HCT116 (cell line): ENCODE measurements around the gene GNG10. TPM values are rescaled to one million over a fixed set of nuclear protein-coding genes. Genes with fewer than 3 reads are reported as not detected.

Source experiments
- ATAC-seq: fragments of 200-7000 bp; cut with Tn5 transposase; 2 replicates; pipeline ENCODE4 v1.9.1; 2020; ENCODE audit warnings: mild to moderate bottlenecking, moderate library complexity
- BruUV-seq: library from RNA; stranded (reverse); fragments of 400-500 nt; replicated peaks from 2 replicates; lab custom pipeline; 2021; lab: Mats Ljungman, UMichigan
- CTCF ChIA-PET: fragments of 300-600 bp; sonication (Branson Sonifier 250); formaldehyde crosslinking; loops from one replicate; lab custom pipeline; 2021; ENCODE audit warnings: antibody characterized with exemption; lab: Charles Lee
- POLR2A ChIA-PET: fragments of 300-600, 350-600 bp; sonication (Branson Sonifier 250); formaldehyde crosslinking; loops from one replicate; lab custom pipeline; 2021; ENCODE audit warnings: antibody characterized with exemption; lab: Charles Lee
- RAD21 ChIA-PET, 2 experiments: fragments of 300-600 bp; sonication (Branson Sonifier 250); formaldehyde crosslinking; loops; one replicate each; lab custom pipeline; 2023; ENCODE audit warnings: low total read pairs in 2 of 2; ENCODE audit not compliant: uncharacterized antibody in 2 of 2, unreplicated experiment in 2 of 2, low non-redundant PET in 1 of 2; lab: Charles Lee
- DNase-seq: peaks from one replicate; pipeline ENCODE4 v3.0.0-alpha.2; 2010; ENCODE audit warnings: low read depth, low spot score
- H2AFZ ChIP-seq: fragments of 200-600 bp; shearing (Covaris generic), sonication (generic); 2 replicates; pipeline ENCODE4 v1.6.1; 2017; ENCODE audit warnings: low read depth, mixed run types, mixed read lengths, antibody characterized with exemption, low read length; ENCODE audit not compliant: poor library complexity, severe bottlenecking
- H3K27ac ChIP-seq: 2 replicates; pipeline ENCODE4 v1.5.1; 2012; ENCODE audit warnings: low read depth, low read length
- H3K27me3 ChIP-seq: fragments of 200-600 bp; sonication (generic); 2 replicates; pipeline ENCODE4 v1.6.1; 2016; ENCODE audit warnings: mixed run types, low read length, mixed read lengths; ENCODE audit not compliant: insufficient read depth
- H3K36me3 ChIP-seq, 2 experiments: fragments of 200-500 bp in 1 of 2; fragments of 200-600 bp in 1 of 2; sonication (Bioruptor generic) in 1 of 2; sonication (generic) in 1 of 2; 2 replicates each; pipeline versions ENCODE4 v1.5.1 to v1.6.1; 2014 to 2016; ENCODE audit warnings: low read length in 2 of 2, inconsistent platforms in 1 of 2, mixed read lengths in 1 of 2, mixed run types in 1 of 2; ENCODE audit not compliant: insufficient read depth in 2 of 2, control insufficient read depth in 1 of 2
- H3K4me1 ChIP-seq, 2 experiments: fragments of 200-600 bp in 1 of 2; sonication (generic) in 1 of 2; 2 replicates each; pipeline versions ENCODE4 v1.5.1 to v1.6.1; 2012 to 2017; ENCODE audit warnings: low read length in 2 of 2, inconsistent platforms in 1 of 2, mild to moderate bottlenecking in 1 of 2, mixed read lengths in 1 of 2, mixed run types in 1 of 2, moderate library complexity in 1 of 2; ENCODE audit not compliant: insufficient read depth in 2 of 2, control insufficient read depth in 1 of 2
- H3K4me2 ChIP-seq: fragments of 200-600 bp; sonication (generic); 2 replicates; pipeline ENCODE4 v1.6.1; 2017; ENCODE audit warnings: mixed run types, low read length, mixed read lengths
- H3K4me3 ChIP-seq, 2 experiments: fragments of 200-600 bp in 1 of 2; sonication (generic) in 1 of 2; replicated peaks in 1 of 2; 2 replicates each; pipeline ENCODE4 v1.5.1; 2011 to 2016; ENCODE audit warnings: low read length in 2 of 2, control low read depth in 1 of 2, low read depth in 1 of 2, mild to moderate bottlenecking in 1 of 2, mixed read lengths in 1 of 2, mixed run types in 1 of 2
- H3K79me2 ChIP-seq: fragments of 200-600 bp; sonication (generic); 2 replicates; pipeline ENCODE4 v1.6.1; 2017; ENCODE audit warnings: mild to moderate bottlenecking, mixed run types, low read length, moderate library complexity, mixed read lengths; ENCODE audit not compliant: insufficient read depth
- H3K9ac ChIP-seq: fragments of 200-600 bp; sonication (generic); 2 replicates; pipeline ENCODE4 v1.6.1; 2016; ENCODE audit warnings: low read length, mixed read lengths
- H3K9me2 ChIP-seq: fragments of 200-600 bp; sonication (generic), shearing (Covaris generic); 2 replicates; pipeline ENCODE4 v1.6.1; 2017; ENCODE audit warnings: mixed run types, mild to moderate bottlenecking, moderate library complexity; ENCODE audit not compliant: insufficient read depth
- H3K9me3 ChIP-seq, 2 experiments: fragments of 200-500 bp in 1 of 2; fragments of 200-600 bp in 1 of 2; sonication (Bioruptor generic) in 1 of 2; sonication (generic) in 1 of 2; 2 replicates each; pipeline ENCODE4 v1.6.1; 2014 to 2017; ENCODE audit warnings: low read length in 2 of 2, mixed read lengths in 2 of 2, inconsistent platforms in 1 of 2, low read depth in 1 of 2, mild to moderate bottlenecking in 1 of 2, mixed run types in 1 of 2, moderate library complexity in 1 of 2; ENCODE audit not compliant: control insufficient read depth in 1 of 2, insufficient read depth in 1 of 2
- H4K20me1 ChIP-seq: fragments of 200-600 bp; sonication (generic), shearing (Covaris generic); 2 replicates; pipeline ENCODE4 v1.6.1; 2017; ENCODE audit warnings: mixed run types, mild to moderate bottlenecking, moderate library complexity; ENCODE audit not compliant: insufficient read depth
- CBX3 ChIP-seq: IDR thresholded peaks from 2 replicates; pipeline ENCODE4 v1.6.1; 2012; ENCODE audit warnings: low read depth
- POLR2AphosphoS5 ChIP-seq: IDR thresholded peaks from 2 replicates; pipeline ENCODE4 v1.6.1; 2011; ENCODE audit warnings: mild to moderate bottlenecking, low read depth, low read length, moderate library complexity
- SIN3A ChIP-seq: IDR thresholded peaks from 2 replicates; pipeline ENCODE4 v1.6.1; 2012; ENCODE audit warnings: low read depth
- SP1 ChIP-seq: IDR thresholded peaks from 2 replicates; pipeline ENCODE4 v1.6.1; 2012; ENCODE audit warnings: low read depth
- SRF ChIP-seq: IDR thresholded peaks from 2 replicates; pipeline ENCODE4 v1.6.1; 2012; ENCODE audit warnings: low read depth
- TCF7L2 ChIP-seq: IDR thresholded peaks from 2 replicates; pipeline ENCODE4 v1.7.0; 2011; ENCODE audit warnings: borderline replicate concordance, inconsistent platforms; ENCODE audit not compliant: insufficient read depth, insufficient read length; ENCODE audit errors: extremely low read depth
- YY1 ChIP-seq: IDR thresholded peaks from 2 replicates; pipeline ENCODE4 v1.6.1; 2011; ENCODE audit warnings: low read length, low read depth, moderate library complexity, mild to moderate bottlenecking; ENCODE audit not compliant: insufficient replicate concordance; ENCODE audit errors: extremely low read depth
- ZNF274 ChIP-seq: fragments of 200-500 bp; sonication (Bioruptor generic); IDR thresholded peaks from 2 replicates; pipeline ENCODE4 v1.6.1; 2014; ENCODE audit warnings: mild to moderate bottlenecking, low read depth, low read length, inconsistent platforms
- intact Hi-C: fragments of 100-400 bp; cut with micrococcal nuclease; formaldehyde crosslinking; loops from 2 replicates; pipeline ENCODE4 v1.10.0; 2022
- total RNA-seq: library from RNA; stranded (reverse); gene quantifications from one replicate; pipeline ENCODE4 v1.2.1, GENCODE V29; 2021; ENCODE audit not compliant: unreplicated experiment
- TF ChIP-seq, protein P1 (sequence below): IDR thresholded peaks from 2 replicates; pipeline ENCODE4 v1.6.1; 2012

Gene GNG10
- total RNA-seq, 1 experiment from 2014 or later, result 46.8 TPM

- H3K4me2 ChIP-seq, result peak overlapping the region; percentile 75
- H3K27ac ChIP-seq, result peak overlapping the region; percentile 63
- ChIA-PET POLR2A (interaction anchor here (0.7 to 1.7 kb wide), 8 partner anchors 10 to 114 kb away, joined by 3 to 13 read pairs (median 3); partner anchors contain the start of gene GNG10), CTCF (interaction anchor here (0.9 to 1.1 kb wide), 2 partner anchors 9 to 33 kb away, joined by 5 to 8 read pairs; no protein-coding TSS in a partner anchor), RAD21 (no interaction called here)
- H3K36me3 ChIP-seq, result 0 out of 4 replicates have a peak, but pooled peaks cover 0 to 6% of the 10 kb centered on the region in 2 experiments
- H3K4me1 ChIP-seq, result peaks cover 2 to 17% of the 10 kb centered on the region in 2 experiments; a peak in 2 of 4 replicates
- peak overlapping the region; percentile 96 for H2AFZ ChIP-seq
- H3K9ac ChIP-seq, result peak overlapping the region; percentile 65
- peaks cover 46% of the 10 kb centered on the region for H3K79me2 ChIP-seq
- peaks cover 3% of the 10 kb centered on the region; the same call in 1 of the 2 replicates for H4K20me1 ChIP-seq
- no TSS peak for BruUV-seq
- H3K4me3 ChIP-seq, result peak overlapping the region; percentile 93
- H3K9me3 ChIP-seq, result no peaks in the 10 kb centered on the region
- no peak for ATAC-seq
- H3K9me2 ChIP-seq, result no peaks in the 10 kb centered on the region
- TF ChIP-seq SP1, result peak; percentile 51; the same call in 1 of the 2 replicates
- peak; percentile 99; the same call in 1 of the 2 replicates for TF ChIP-seq SIN3A
- peak; percentile 64 for TF ChIP-seq TCF7L2
- TF ChIP-seq POLR2AphosphoS5, result no peak
- TF ChIP-seq SRF, result peak; percentile 84
- peak; percentile 86 for TF ChIP-seq YY1
- TF ChIP-seq, protein P1, sequence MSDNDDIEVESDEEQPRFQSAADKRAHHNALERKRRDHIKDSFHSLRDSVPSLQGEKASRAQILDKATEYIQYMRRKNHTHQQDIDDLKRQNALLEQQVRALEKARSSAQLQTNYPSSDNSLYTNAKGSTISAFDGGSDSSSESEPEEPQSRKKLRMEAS, result peak; percentile 91
- no peak for TF ChIP-seq ZNF274
- TF ChIP-seq CBX3, result peak; percentile 99
- intact Hi-C loops, result loop anchor here (5.0 to 10.0 kb wide), 2 partner anchors 444 to 701 kb away; partner anchors contain the start of gene PTBP3
- H3K27me3 ChIP-seq, result no peaks in the 10 kb centered on the region
- no peak for DNase-seq
Observed at GRCh38 chr9:111630964-111631213, 30.5 kb upstream of the GNG10 start.
